ENCODE measurements around the gene ERVFRD-1.

DNA sequence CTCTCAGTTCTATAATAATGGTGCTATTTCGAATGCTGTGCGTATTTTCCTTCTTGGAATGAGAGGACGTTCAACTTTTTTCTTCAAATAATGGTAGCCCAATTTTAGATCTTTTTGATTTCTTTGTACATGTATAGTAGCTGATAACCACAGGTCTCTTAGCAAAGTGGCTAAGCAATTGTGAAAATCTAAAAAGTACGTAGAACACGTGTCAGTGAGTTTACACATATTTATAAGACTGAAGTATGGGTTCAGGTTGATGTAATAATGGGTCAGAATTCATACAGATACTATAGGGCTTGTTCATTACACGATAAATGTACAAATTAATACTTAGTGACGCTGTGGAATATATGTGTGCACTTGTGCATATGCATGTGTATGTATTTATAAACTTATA is 16.6 kb downstream of the ERVFRD-1 start:
- TF ChIP-seq CTCF (IDR thresholded peaks at IDR 0.05), result no peak
- no peak for TF ChIP-seq POLR2A (IDR thresholded peaks at IDR 0.05)
